A549 (cell line): ENCODE data around the gene TCF7L1. TPM values are rescaled to one million over a fixed set of nuclear protein-coding genes. Genes with fewer than 3 reads are reported as not detected.

Source experiments
- ATAC-seq, 2 experiments: fragments of 200-7000 bp in 1 of 2; fragments of >200 bp in 1 of 2; cut with Nextera tagmentation in 1 of 2; cut with Tn5 transposase in 1 of 2; 3 replicates each; pipeline versions ENCODE4 v1.8.0 to v1.9.1; 2018 to 2020; ENCODE audit warnings: mild to moderate bottlenecking in 1 of 2, moderate library complexity in 1 of 2
- CTCF ChIA-PET: fragments of 300-600 bp; sonication (Branson Sonifier 250); formaldehyde crosslinking; extraction: SDS; loops from one replicate; lab custom pipeline; 2021; ENCODE audit warnings: antibody characterized with exemption, inconsistent platforms; lab: Yijun Ruan, JAX
- POLR2A ChIA-PET: fragments of 350-600 bp; formaldehyde crosslinking; extraction: SDS; loops from one replicate; lab custom pipeline; 2021; ENCODE audit warnings: antibody characterized with exemption, inconsistent platforms; lab: Yijun Ruan, JAX
- DNase-seq, 2 experiments: peaks; one replicate each; pipeline versions ENCODE4 v3.0.0 to v3.0.0-alpha.2; 2011 to 2016; ENCODE audit warnings: low read depth in 1 of 2, low spot score in 1 of 2
- FAIRE-seq: peaks from 2 replicates; lab custom pipeline; 2011; peaks lifted over from hg19 to GRCh38; lab: Jason Lieb, UNC
- H3K27ac ChIP-seq, 2 experiments: fragments of >200 bp; sonication (Bioruptor Twin); formaldehyde crosslinking; 3 replicates each; pipeline ENCODE4 v1.5.1; 2016 to 2017
- H3K4me1 ChIP-seq: fragments of >200 bp; sonication (Bioruptor Twin); formaldehyde crosslinking; 3 replicates; pipeline ENCODE4 v1.6.1; 2016
- H3K4me2 ChIP-seq: fragments of >200 bp; sonication (Bioruptor Twin); formaldehyde crosslinking; 3 replicates; pipeline ENCODE4 v1.6.1; 2016
- H3K4me3 ChIP-seq: fragments of >200 bp; sonication (Bioruptor Twin); formaldehyde crosslinking; 3 replicates; pipeline ENCODE4 v1.5.1; 2016
- H3K9me3 ChIP-seq: fragments of >200 bp; sonication (Bioruptor Twin); formaldehyde crosslinking; 3 replicates; pipeline ENCODE4 v1.6.1; 2016
- BHLHE40 ChIP-seq: IDR thresholded peaks from 2 replicates; pipeline ENCODE4 v1.6.1; 2012; ENCODE audit warnings: low read depth, low read length, inconsistent platforms
- CBX2 ChIP-seq: fragments of 200-600 bp; sonication (generic); IDR thresholded peaks from 2 replicates; pipeline ENCODE4 v1.6.1; 2016; ENCODE audit warnings: low read depth, mild to moderate bottlenecking, borderline replicate concordance
- EHF ChIP-seq: fragments of 250-450 bp; sonication (Bioruptor Pico); IDR thresholded peaks from 2 replicates; pipeline ENCODE4 v1.5.0; 2020; ENCODE audit warnings: mild to moderate bottlenecking
- EHMT2 ChIP-seq: fragments of 200-600 bp; sonication (generic); IDR thresholded peaks from 2 replicates; pipeline ENCODE4 v1.6.1; 2016; ENCODE audit warnings: antibody characterized with exemption, low read depth, mild to moderate bottlenecking, moderate library complexity
- FOSB ChIP-seq: fragments of 250-450 bp; sonication (Bioruptor Pico); IDR thresholded peaks from 2 replicates; pipeline ENCODE4 v1.5.0; 2020; ENCODE audit warnings: mild to moderate bottlenecking, moderate library complexity
- FOSL2 ChIP-seq, 2 experiments: fragments of 450-650 bp in 1 of 2; fragments of >200 bp in 1 of 2; sonication (Bioruptor Twin) in 1 of 2; formaldehyde crosslinking; IDR thresholded peaks; 2 replicates each; pipeline versions ENCODE4 v1.5.0 to v1.6.1; 2016 to 2020; ENCODE audit warnings: mild to moderate bottlenecking in 1 of 2, moderate library complexity in 1 of 2
- HEYL ChIP-seq: fragments of 250-450 bp; sonication (Bioruptor Pico); IDR thresholded peaks from 2 replicates; pipeline ENCODE4 v1.8.0; 2021; ENCODE audit warnings: mild to moderate bottlenecking, moderate library complexity
- HOXB13 ChIP-seq: fragments of 250-450 bp; sonication (Bioruptor Pico); IDR thresholded peaks from 2 replicates; pipeline ENCODE4 v1.5.0; 2020; ENCODE audit warnings: low read depth, mild to moderate bottlenecking, moderate library complexity
- JUN ChIP-seq, 2 experiments: fragments of >200 bp; sonication (Bioruptor Twin); formaldehyde crosslinking; IDR thresholded peaks; 2 replicates in 1 of 2; 3 replicates in 1 of 2; pipeline ENCODE4 v1.6.1; 2016 to 2017
- JUNB ChIP-seq: fragments of >200 bp; sonication (Bioruptor Twin); formaldehyde crosslinking; IDR thresholded peaks from 2 replicates; pipeline ENCODE4 v1.6.1; 2016
- KDM1A ChIP-seq: fragments of 200-600 bp; sonication (generic); IDR thresholded peaks from 2 replicates; pipeline ENCODE4 v1.6.1; 2016; ENCODE audit warnings: low read depth, mild to moderate bottlenecking
- KDM5A ChIP-seq: fragments of 200-600 bp; sonication (generic); IDR thresholded peaks from 2 replicates; pipeline ENCODE4 v1.6.1; 2016; ENCODE audit warnings: antibody characterized with exemption, mild to moderate bottlenecking
- MAFK ChIP-seq: fragments of 450-650 bp; IDR thresholded peaks from 2 replicates; pipeline ENCODE4 v1.6.1; 2014; ENCODE audit not compliant: partially characterized antibody
- MAX ChIP-seq: IDR thresholded peaks from 2 replicates; pipeline ENCODE4 v1.6.1; 2012
- POLR2A ChIP-seq: IDR thresholded peaks from 2 replicates; pipeline ENCODE4 v1.6.1; 2012; ENCODE audit warnings: mild to moderate bottlenecking, low read length
- RAD21 ChIP-seq, 2 experiments: fragments of >200 bp in 1 of 2; sonication (Bioruptor Twin) in 1 of 2; formaldehyde crosslinking in 1 of 2; IDR thresholded peaks in 1 of 2; conservative IDR thresholded peaks in 1 of 2; 2 replicates in 1 of 2; 3 replicates in 1 of 2; pipeline ENCODE4 v1.6.1; 2012 to 2018; ENCODE audit warnings: inconsistent platforms in 1 of 2
- RARB ChIP-seq: fragments of 250-450 bp; sonication (Bioruptor Pico); IDR thresholded peaks from 2 replicates; pipeline ENCODE4 v1.8.0; 2021; ENCODE audit warnings: mild to moderate bottlenecking, moderate library complexity
- RFX5 ChIP-seq: fragments of 450-650 bp; IDR thresholded peaks from 2 replicates; pipeline ENCODE4 v1.7.1; 2014; ENCODE audit warnings: antibody characterized with exemption, mild to moderate bottlenecking, moderate library complexity
- SREBF2 ChIP-seq: fragments of 450-650 bp; IDR thresholded peaks from 2 replicates; pipeline ENCODE4 v1.6.1; 2014; ENCODE audit warnings: mild to moderate bottlenecking, moderate library complexity
- TFCP2L1 ChIP-seq: fragments of 250-450 bp; sonication (Bioruptor Pico); IDR thresholded peaks from 2 replicates; pipeline ENCODE4 v1.5.0; 2021; ENCODE audit warnings: mild to moderate bottlenecking
- ZSCAN20 ChIP-seq: fragments of 250-450 bp; sonication (Bioruptor Pico); IDR thresholded peaks from 2 replicates; pipeline ENCODE4 v1.8.0; 2022; ENCODE audit warnings: mild to moderate bottlenecking, moderate library complexity
- WGBS: methylation state at CpG from one replicate; pipeline ENCODE4 v1.1.6; 2017; ENCODE audit errors: missing lambda C conversion rate; 5-methylcytosine and 5-hydroxymethylcytosine counted together
- polyA plus RNA-seq, 4 experiments: library from polyadenylated mRNA; depleted of rRNA in 3 of 4; stranded (reverse); fragments of >200 nt; fragmentation: RNase III in 1 of 4; extraction: RNeasy Plus Mini Kit Qiagen cat#74134 plus additional on column Dnase treatment in 1 of 4; gene quantifications; 2 replicates in 3 of 4; 3 replicates in 1 of 4; pipeline ENCODE4 v1.2.3, GENCODE V29; 2011 to 2017
- TF ChIP-seq, protein P1 (sequence below): fragments of 200-600 bp; sonication (generic); IDR thresholded peaks from 2 replicates; pipeline ENCODE4 v1.6.1; 2016; ENCODE audit warnings: antibody characterized with exemption, mild to moderate bottlenecking, moderate library complexity
- TF ChIP-seq, protein P2 (sequence below): fragments of 150-350 bp; IDR thresholded peaks from 2 replicates; pipeline ENCODE4 v1.6.1; 2014; ENCODE audit warnings: low read depth, mild to moderate bottlenecking, low read length
- TF ChIP-seq, protein P3 (sequence below): fragments of 250-450 bp; sonication (Bioruptor Pico); IDR thresholded peaks from 2 replicates; pipeline ENCODE4 v1.5.0; 2020; ENCODE audit warnings: low read depth, mild to moderate bottlenecking, moderate library complexity
- TF ChIP-seq, protein P4 (sequence below): fragments of 450-650 bp; IDR thresholded peaks from 2 replicates; pipeline ENCODE4 v1.6.1; 2014; ENCODE audit warnings: antibody characterized with exemption

Gene TCF7L1
- polyA plus RNA-seq, 2 of the 4 experiments (the other 2 are of a cell fraction): 0.68 to 4.4 TPM

DNA sequence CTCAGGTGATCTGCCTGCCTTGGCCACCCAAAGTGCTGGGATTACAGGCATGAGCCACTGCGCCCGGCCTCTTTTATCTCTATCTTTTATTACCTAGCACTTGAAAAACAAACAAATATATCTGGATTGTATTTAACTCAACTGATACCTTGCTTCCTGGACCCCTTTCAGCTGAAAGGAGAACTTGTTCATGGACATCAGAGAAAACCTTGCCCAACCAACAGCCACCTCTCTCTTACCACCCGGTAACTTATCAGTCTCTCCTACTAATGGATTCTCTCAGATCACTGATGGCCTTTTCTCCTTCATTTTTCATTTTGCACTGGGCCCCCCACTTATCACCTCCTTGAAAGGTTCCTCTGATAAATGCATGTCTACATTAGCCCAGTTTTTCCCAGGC lies 214.4 kb downstream of the TCF7L1 start:
- no peak for FAIRE-seq
- Histone ChIP-seq H3K4me3 (no peak overlapping the region), H3K4me1 (peaks cover 1% of the 10 kb centered on the region), H3K4me2 (no peak overlapping the region), H3K9me3 (no peaks in the 10 kb centered on the region), H3K27ac (no peak overlapping the region)
- ATAC-seq: no peak
- POLR2A ChIA-PET: interaction anchor here (1.2 kb wide), 1 partner anchor 20 kb away, joined by 4 read pairs; the partner anchor contains the start of gene TGOLN2
- WGBS: over 99% methylated on average over 3 of the region's 3 CpGs
- no peak for DNase-seq
- no peak for TF ChIP-seq RAD21 (conservative IDR thresholded peaks at IDR 0.05 in 1 of 2, IDR thresholded peaks at IDR 0.05 in 1 of 2)
- CTCF ChIA-PET: interaction anchor here (1.8 to 2.7 kb wide), 2 partner anchors 10 to 204 kb away, joined by 7 to 12 read pairs; no protein-coding TSS in a partner anchor

GRCh38 chr2:85353876-85354285 lies 220.7 kb downstream of the TCF7L1 start:
- peak overlapping the region; percentile 73 for H3K4me2 ChIP-seq
- POLR2A ChIA-PET: interaction anchor here (0.9 to 2.4 kb wide), 10 partner anchors 9 to 186 kb away, joined by 3 to 31 read pairs (median 4); partner anchors contain the start of genes MAT2A and TGOLN2
- FAIRE-seq (no peak), DNase-seq (peak; percentile 39 to 69), ATAC-seq (peak; percentile 59 to 66)
- peaks cover 15% of the 10 kb centered on the region for H3K4me1 ChIP-seq
- CTCF ChIA-PET: interaction anchor here (0.6 to 2.2 kb wide), 7 partner anchors 8 to 185 kb away, joined by 3 to 11 read pairs (median 5); partner anchors contain the start of genes MAT2A, SH2D6 and TGOLN2
- peak; percentile 5; the same call in 1 of the 2 replicates for TF ChIP-seq MAX
- TF ChIP-seq FOSL2 (IDR thresholded peaks at IDR 0.05): no peak
- TF ChIP-seq FOSL2 (CRISPR knock-in tag; IDR thresholded peaks at IDR 0.05): peak; percentile 32; the same call in 1 of the 2 replicates
- no peak for TF ChIP-seq TFCP2L1
- no peaks in the 10 kb centered on the region for H3K9me3 ChIP-seq
- 1% methylated on average over 16 of the region's 16 CpGs for WGBS
- H3K27ac ChIP-seq: peak overlapping the region; percentile 85 to 91
- peak overlapping the region; percentile 83 for H3K4me3 ChIP-seq

DNA sequence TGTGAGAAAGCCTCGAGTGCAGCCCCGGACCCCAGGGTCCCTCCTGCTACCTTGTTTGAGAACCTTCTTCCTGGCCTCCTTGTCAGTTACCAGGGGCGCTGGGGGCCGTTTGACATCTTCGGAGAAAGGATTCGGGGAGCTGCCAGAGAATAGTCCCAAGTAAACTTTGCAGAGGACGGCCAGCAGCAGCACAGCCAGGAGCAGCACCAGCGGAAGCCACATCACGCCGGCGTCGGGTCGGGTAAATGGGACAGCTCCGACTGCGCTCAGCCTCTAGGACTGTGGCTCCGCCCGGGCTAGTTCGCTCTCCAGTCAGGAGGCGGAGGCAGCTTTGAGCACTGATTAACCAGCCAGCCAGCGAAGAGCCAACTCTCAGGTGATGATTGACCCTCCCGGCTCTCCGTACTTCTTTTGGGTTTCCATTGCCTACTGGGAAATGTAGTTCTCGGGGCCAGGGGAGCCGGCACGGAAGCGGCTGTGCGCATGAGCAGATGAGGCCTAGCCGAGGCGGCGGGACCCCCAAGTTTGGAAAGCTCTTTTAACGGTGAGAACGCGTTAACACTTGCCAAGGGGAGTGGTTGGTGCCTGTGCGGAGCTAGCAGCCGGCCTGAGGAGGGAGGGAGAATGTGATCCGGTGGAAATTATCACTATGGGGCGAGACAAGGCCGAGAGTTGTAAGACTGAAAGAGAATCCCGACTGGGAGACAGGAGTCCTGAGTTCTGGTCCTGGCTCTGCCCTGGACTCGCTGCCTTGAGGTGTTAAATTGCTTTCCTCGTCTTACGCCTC lies 221.3 kb downstream of the TCF7L1 start, which contains the start of the genes ELMOD3 and RETSAT:
ELMOD3 (plus strand) TSS at position 484 of the 787 bp plus-strand sequence. CDS start 2,430 bp downstream, outside the sequence.
RETSAT (minus strand) TSS at position 243 of the 787 bp plus-strand sequence; CDS start at position 222, 21 bp downstream.
- no peaks in the 10 kb centered on the region for H3K9me3 ChIP-seq
- H3K4me2 ChIP-seq: peak within 1 kb of the TSS; percentile 88
- peak; percentile 43 for FAIRE-seq
- ChIA-PET CTCF (interaction anchor here (0.6 to 3.2 kb wide), 12 partner anchors 9 to 184 kb away, joined by 3 to 16 read pairs (median 4); partner anchors contain the start of genes MAT2A, SH2D6 and TGOLN2), POLR2A (interaction anchor here (0.6 to 2.4 kb wide), 13 partner anchors 8 to 439 kb away, joined by 3 to 31 read pairs (median 4); partner anchors contain the start of genes GGCX, MAT2A and TGOLN2)
- DNase-seq: peak; percentile 98 to 100
- peaks cover 15% of the 10 kb centered on the region for H3K4me1 ChIP-seq
- peak; percentile 94 to 99 for ATAC-seq
- under 1% methylated on average over 40 of the region's 42 CpGs for WGBS
- H3K4me3 ChIP-seq: peak within 1 kb of the TSS; percentile 83
- peak within 1 kb of the TSS; percentile 85 to 91 for H3K27ac ChIP-seq
- TF ChIP-seq HOXB13 (CRISPR knock-in tag): no peak
- TF ChIP-seq ZSCAN20 (CRISPR knock-in tag): no peak
- no peak for TF ChIP-seq RAD21 (conservative IDR thresholded peaks at IDR 0.05 in 1 of 2, IDR thresholded peaks at IDR 0.05 in 1 of 2)
- no peak for TF ChIP-seq RARB (CRISPR knock-in tag)
- no peak for TF ChIP-seq BHLHE40
- no peak for TF ChIP-seq MAFK
- TF ChIP-seq, protein P1, sequence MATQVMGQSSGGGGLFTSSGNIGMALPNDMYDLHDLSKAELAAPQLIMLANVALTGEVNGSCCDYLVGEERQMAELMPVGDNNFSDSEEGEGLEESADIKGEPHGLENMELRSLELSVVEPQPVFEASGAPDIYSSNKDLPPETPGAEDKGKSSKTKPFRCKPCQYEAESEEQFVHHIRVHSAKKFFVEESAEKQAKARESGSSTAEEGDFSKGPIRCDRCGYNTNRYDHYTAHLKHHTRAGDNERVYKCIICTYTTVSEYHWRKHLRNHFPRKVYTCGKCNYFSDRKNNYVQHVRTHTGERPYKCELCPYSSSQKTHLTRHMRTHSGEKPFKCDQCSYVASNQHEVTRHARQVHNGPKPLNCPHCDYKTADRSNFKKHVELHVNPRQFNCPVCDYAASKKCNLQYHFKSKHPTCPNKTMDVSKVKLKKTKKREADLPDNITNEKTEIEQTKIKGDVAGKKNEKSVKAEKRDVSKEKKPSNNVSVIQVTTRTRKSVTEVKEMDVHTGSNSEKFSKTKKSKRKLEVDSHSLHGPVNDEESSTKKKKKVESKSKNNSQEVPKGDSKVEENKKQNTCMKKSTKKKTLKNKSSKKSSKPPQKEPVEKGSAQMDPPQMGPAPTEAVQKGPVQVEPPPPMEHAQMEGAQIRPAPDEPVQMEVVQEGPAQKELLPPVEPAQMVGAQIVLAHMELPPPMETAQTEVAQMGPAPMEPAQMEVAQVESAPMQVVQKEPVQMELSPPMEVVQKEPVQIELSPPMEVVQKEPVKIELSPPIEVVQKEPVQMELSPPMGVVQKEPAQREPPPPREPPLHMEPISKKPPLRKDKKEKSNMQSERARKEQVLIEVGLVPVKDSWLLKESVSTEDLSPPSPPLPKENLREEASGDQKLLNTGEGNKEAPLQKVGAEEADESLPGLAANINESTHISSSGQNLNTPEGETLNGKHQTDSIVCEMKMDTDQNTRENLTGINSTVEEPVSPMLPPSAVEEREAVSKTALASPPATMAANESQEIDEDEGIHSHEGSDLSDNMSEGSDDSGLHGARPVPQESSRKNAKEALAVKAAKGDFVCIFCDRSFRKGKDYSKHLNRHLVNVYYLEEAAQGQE: peak; percentile 36; the same call in 1 of the 2 replicates
- no peak for TF ChIP-seq FOSB
- no peak for TF ChIP-seq EHF (CRISPR knock-in tag)
- TF ChIP-seq KDM1A: no peak
- no peak for TF ChIP-seq SREBF2
- no peak for TF ChIP-seq HEYL
- TF ChIP-seq KDM5A: no peak
- TF ChIP-seq EHMT2: no peak
- no peak for TF ChIP-seq CBX2
- TF ChIP-seq, protein P2, sequence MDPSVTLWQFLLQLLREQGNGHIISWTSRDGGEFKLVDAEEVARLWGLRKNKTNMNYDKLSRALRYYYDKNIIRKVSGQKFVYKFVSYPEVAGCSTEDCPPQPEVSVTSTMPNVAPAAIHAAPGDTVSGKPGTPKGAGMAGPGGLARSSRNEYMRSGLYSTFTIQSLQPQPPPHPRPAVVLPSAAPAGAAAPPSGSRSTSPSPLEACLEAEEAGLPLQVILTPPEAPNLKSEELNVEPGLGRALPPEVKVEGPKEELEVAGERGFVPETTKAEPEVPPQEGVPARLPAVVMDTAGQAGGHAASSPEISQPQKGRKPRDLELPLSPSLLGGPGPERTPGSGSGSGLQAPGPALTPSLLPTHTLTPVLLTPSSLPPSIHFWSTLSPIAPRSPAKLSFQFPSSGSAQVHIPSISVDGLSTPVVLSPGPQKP: no peak
- peak; percentile 99 for TF ChIP-seq POLR2A
- no peak for TF ChIP-seq JUNB
- TF ChIP-seq, protein P3, sequence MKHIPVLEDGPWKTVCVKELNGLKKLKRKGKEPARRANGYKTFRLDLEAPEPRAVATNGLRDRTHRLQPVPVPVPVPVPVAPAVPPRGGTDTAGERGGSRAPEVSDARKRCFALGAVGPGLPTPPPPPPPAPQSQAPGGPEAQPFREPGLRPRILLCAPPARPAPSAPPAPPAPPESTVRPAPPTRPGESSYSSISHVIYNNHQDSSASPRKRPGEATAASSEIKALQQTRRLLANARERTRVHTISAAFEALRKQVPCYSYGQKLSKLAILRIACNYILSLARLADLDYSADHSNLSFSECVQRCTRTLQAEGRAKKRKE (CRISPR knock-in tag): no peak
- TF ChIP-seq JUN (IDR thresholded peaks at IDR 0.05): peak; percentile 52 to 89; a peak in 3 of 5 replicates
- TF ChIP-seq RFX5: no peak
- TF ChIP-seq, protein P4, sequence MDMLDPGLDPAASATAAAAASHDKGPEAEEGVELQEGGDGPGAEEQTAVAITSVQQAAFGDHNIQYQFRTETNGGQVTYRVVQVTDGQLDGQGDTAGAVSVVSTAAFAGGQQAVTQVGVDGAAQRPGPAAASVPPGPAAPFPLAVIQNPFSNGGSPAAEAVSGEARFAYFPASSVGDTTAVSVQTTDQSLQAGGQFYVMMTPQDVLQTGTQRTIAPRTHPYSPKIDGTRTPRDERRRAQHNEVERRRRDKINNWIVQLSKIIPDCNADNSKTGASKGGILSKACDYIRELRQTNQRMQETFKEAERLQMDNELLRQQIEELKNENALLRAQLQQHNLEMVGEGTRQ: no peak
